Right lobe of liver (tissue), 4 donors: ENCODE results near the gene HTR3B.

Source experiments
- POLR2A ChIP-seq: fragments of 450-650 bp; IDR thresholded peaks from one replicate; pipeline ENCODE4 v1.6.1; 2017; ENCODE audit warnings: antibody characterized with exemption, mild to moderate bottlenecking
- TF ChIP-seq, protein P1 (sequence below), 4 donors: fragments of 200-600 bp in 3 of 4; fragments of 450-650 bp in 1 of 4; IDR thresholded peaks; one replicate each; pipeline versions ENCODE4 v1.5.1 to v1.8.0; 2016 to 2022; ENCODE audit warnings: antibody characterized with exemption in 4 of 4, mild to moderate bottlenecking in 2 of 4
- donor health status: DM: no; HTN: no; CAD: no.
- donor health status: DM: no; HTN: no; CAD: no.
- donor health status: DM: no; HTN: yes; CAD: no.

- TF ChIP-seq, protein P1, sequence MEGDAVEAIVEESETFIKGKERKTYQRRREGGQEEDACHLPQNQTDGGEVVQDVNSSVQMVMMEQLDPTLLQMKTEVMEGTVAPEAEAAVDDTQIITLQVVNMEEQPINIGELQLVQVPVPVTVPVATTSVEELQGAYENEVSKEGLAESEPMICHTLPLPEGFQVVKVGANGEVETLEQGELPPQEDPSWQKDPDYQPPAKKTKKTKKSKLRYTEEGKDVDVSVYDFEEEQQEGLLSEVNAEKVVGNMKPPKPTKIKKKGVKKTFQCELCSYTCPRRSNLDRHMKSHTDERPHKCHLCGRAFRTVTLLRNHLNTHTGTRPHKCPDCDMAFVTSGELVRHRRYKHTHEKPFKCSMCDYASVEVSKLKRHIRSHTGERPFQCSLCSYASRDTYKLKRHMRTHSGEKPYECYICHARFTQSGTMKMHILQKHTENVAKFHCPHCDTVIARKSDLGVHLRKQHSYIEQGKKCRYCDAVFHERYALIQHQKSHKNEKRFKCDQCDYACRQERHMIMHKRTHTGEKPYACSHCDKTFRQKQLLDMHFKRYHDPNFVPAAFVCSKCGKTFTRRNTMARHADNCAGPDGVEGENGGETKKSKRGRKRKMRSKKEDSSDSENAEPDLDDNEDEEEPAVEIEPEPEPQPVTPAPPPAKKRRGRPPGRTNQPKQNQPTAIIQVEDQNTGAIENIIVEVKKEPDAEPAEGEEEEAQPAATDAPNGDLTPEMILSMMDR (IDR thresholded peaks at IDR 0.05) = no peak
- no peak for TF ChIP-seq POLR2A
Observed at GRCh38 chr11:113980785-113981184, 76.2 kb downstream of the HTR3B start.
